Lower leg skin (tissue), 4 donors: ENCODE results near the gene AIM2. TPM values are rescaled to one million over a fixed set of nuclear protein-coding genes. Genes with fewer than 3 reads are reported as not detected.
"Not testable (repeated sequence)": the region's sequence is repeated elsewhere in the genome, so short reads cannot be mapped to it uniquely, and the experiment has no call there.

Experiments used
- DNase-seq, 2 donors: peaks; one replicate each; pipeline ENCODE4 v3.0.0-alpha.2; 2019; ENCODE audit warnings: low spot score in 2 of 2
- H3K4me3 ChIP-seq: fragments of 200-600 bp; sonication (generic); 2 replicates; pipeline ENCODE4 v1.5.1; 2017; ENCODE audit warnings: mild to moderate bottlenecking, low read depth; ENCODE audit not compliant: poor library complexity, severe bottlenecking
- POLR2A ChIP-seq, 2 donors: fragments of 450-650 bp; IDR thresholded peaks; one replicate each; pipeline ENCODE4 v1.6.1; 2016 to 2017; ENCODE audit warnings: antibody characterized with exemption in 2 of 2, mild to moderate bottlenecking in 1 of 2, moderate library complexity in 1 of 2
- WGBS, 2 donors: methylation state at CpG; one replicate each; pipeline ENCODE4 v1.1.5; 2018; 5-methylcytosine and 5-hydroxymethylcytosine counted together
- intact Hi-C: fragments of 100-400 bp; cut with DNase I; formaldehyde crosslinking; loops from one replicate; pipeline ENCODE4 v1.15.0; 2023; ENCODE audit warnings: low total_unique reads
- total RNA-seq, 4 donors: library from RNA; depleted of rRNA; stranded (reverse); fragments of >200 nt; gene quantifications; one replicate each; pipeline ENCODE4 v1.1.0, GENCODE V29; 2016
- TF ChIP-seq, protein P1 (sequence below), 3 donors: fragments of 450-650 bp; IDR thresholded peaks; one replicate each; pipeline ENCODE4 v1.5.1; 2016; ENCODE audit warnings: antibody characterized with exemption in 3 of 3, mild to moderate bottlenecking in 3 of 3, moderate library complexity in 2 of 3

Gene AIM2
- total RNA-seq, 4 donors from 2014 or later, result 0.16 to 3.5 TPM; not detected in 2

DNA sequence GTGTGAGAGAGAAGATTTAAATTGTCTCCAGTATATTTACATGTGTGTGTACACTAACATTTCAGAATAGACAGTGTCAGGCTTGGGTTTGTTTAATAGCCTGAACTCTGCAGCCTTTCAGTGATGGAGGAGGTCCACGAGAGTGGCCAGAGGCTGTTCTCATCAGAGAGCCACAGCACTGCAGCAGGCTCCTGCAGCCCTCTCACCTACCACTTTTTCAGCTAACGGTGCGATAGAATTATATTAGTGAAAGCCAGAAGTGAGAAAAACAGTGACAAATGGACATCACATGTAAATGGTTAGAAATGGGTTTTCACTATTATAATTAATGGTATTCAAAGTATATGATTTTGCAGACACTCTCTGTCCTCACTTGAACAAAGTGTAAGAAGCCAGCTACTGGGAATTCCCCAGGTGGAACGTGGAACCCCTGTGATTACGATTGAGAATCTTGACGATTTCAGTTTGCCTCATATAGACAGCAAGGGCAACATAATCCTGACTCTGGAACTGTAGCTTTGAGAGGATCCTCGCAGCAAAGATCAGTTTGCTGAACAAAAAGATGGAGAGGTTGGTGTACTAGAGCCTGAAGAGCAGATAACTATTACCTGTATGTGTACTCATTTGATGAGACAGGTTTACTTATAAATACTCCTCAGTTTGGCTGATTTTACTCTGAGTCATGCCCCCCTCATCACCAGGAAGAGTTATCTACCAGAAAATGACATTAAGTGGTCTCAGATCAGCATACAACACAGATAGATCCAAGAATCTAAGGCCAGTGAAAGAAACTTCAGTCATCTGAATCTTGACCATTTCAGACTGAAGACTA is 35.5 kb downstream of the AIM2 start:
- 90 to 92% methylated on average over 7 of the region's 7 CpGs for WGBS, 2 donors
- no peak overlapping the region for H3K4me3 ChIP-seq
- intact Hi-C loops, result no loop called here
- no peak for TF ChIP-seq POLR2A (IDR thresholded peaks at IDR 0.05)
- no peak for DNase-seq

DNA sequence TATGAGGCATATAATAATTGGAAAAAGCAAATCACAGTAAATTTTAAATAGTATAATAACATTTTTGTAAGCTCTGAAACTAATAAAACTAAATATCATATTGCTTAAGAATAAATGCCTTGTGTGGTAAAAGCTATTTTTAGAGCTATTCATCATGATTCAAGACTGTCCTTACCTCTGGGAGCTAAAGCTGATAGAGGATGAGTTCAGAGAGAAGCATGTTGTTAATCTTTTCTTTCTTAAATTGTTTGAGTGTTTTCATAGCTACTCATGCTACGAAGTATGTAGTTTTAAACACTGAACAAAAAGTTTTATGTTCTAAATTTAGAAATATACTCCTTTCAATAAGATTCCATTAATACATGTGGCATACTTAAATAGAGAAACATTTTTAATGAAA is 36.4 kb downstream of the AIM2 start:
- no peak for DNase-seq
- whole genome bisulfite sequencing, 2 donors, result 73 to 85% methylated on average over 1 of the region's 1 CpG

DNA sequence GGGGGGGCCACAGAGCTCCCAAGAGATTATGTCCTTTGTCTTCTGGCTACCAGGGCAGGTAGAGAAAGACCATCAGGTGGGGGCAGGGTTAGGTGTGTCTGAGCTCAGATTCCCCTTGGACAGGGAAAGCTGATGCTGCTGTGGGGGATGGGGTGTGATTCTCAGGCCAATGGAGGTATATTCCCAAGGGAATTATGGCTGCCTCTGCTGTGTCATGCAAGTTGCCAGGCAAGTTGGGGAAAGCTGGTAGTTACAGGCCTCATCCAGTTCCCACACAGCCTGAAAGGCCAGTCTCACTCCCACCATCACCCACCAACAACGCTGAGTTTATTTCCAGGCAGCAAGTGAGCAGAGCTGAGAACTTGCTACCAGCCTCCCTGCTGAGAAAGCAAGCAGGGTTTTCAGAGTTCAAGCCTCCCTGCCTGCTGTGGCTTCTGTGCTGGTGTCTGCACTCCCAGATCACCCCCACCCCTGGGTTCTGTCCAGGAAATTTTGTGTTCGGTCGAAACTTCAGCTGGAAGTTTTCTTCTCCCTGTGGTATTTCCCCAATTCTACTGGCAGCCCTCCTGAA is 45.6 kb downstream of the AIM2 start:
- WGBS, 2 donors, result 59 to 82% methylated on average over 3 of the region's 3 CpGs
- no peak for DNase-seq
- TF ChIP-seq POLR2A (IDR thresholded peaks at IDR 0.05), result no peak
- TF ChIP-seq, protein P1, sequence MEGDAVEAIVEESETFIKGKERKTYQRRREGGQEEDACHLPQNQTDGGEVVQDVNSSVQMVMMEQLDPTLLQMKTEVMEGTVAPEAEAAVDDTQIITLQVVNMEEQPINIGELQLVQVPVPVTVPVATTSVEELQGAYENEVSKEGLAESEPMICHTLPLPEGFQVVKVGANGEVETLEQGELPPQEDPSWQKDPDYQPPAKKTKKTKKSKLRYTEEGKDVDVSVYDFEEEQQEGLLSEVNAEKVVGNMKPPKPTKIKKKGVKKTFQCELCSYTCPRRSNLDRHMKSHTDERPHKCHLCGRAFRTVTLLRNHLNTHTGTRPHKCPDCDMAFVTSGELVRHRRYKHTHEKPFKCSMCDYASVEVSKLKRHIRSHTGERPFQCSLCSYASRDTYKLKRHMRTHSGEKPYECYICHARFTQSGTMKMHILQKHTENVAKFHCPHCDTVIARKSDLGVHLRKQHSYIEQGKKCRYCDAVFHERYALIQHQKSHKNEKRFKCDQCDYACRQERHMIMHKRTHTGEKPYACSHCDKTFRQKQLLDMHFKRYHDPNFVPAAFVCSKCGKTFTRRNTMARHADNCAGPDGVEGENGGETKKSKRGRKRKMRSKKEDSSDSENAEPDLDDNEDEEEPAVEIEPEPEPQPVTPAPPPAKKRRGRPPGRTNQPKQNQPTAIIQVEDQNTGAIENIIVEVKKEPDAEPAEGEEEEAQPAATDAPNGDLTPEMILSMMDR (IDR thresholded peaks at IDR 0.05), result no peak
- H3K4me3 ChIP-seq, result no peak overlapping the region
- intact Hi-C loops, result no loop called here

More for the DNA sequence above, 36.4 kb downstream of the AIM2 start:
- intact Hi-C loops, result no loop called here
- TF ChIP-seq, protein P1 (IDR thresholded peaks at IDR 0.05), result no peak
- no peak for TF ChIP-seq POLR2A (IDR thresholded peaks at IDR 0.05)
- H3K4me3 ChIP-seq, result no peak overlapping the region

DNA sequence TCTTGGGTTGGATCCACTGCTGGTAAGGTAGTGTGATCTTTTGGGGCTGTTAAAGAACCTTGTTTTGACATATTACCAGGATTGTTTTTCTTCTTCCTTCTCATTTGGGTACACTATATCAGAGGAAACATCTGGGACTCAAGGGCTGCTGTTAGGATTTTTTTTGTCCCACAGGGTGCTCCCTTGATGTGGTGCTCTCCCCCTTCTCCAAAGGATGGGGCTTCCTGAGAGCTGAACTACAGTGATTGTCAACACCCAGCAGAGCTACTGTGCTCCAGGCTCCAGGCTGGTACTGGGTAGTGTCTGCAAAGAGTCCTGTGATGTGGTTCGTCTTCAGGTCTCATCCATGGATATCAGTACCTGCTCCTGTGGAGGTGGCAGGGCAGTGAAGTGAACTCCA is 46.3 kb downstream of the AIM2 start:
- TF ChIP-seq, protein P1 (IDR thresholded peaks at IDR 0.05), result no peak
- no peak for TF ChIP-seq POLR2A (IDR thresholded peaks at IDR 0.05)
- intact Hi-C loops, result no loop called here
- WGBS, 2 donors, result 94 to 100% methylated on average over 1 of the region's 1 CpG
- no peak for DNase-seq
- no peak overlapping the region for H3K4me3 ChIP-seq

DNA sequence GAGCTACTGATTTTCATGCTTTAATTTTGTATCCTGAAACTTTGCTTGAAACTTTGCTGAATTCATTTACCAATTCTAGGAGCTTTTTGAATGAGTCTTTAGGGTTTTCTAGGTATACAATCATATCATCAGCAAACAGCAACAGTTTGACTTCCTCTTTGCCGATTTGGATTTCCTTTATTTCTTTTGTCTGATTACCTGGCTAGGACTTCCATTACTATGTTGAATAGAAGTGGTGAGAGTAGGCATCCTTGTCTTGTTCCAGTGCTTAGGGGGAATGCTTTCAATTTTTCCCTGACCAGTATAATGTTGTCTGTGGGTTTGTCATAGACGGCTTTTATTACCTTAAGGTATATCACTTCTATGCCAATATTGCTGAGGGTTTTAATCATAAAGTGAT is 49.7 kb downstream of the AIM2 start:
- DNase-seq, intact Hi-C loops, H3K4me3 ChIP-seq: not testable (repeated sequence)
- 64 to 76% methylated on average over 2 of the region's 2 CpGs for WGBS, 2 donors

DNA sequence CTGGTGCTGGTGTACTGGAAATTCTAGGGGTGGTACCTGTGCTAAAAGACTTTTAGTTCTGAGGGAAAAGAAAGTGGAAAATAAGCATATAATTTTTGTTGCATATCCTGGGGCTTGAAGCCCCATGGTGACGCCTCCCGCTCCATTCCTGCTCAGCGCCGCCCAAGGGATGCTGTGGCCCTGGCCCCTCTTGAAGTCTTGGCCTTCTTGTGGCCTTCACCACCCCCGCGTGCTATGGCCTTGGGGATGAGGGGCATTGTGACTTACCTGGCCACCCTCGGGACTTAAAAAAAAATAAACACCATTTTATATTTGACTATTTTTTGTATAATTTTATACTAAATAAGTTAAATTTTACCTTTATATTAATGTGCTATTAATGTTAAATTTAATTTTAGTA is 51.5 kb downstream of the AIM2 start:
- 97 to 98% methylated on average over 7 of the region's 7 CpGs for WGBS, 2 donors

More for the DNA sequence above, 51.5 kb downstream of the AIM2 start:
- H3K4me3 ChIP-seq, result no peak overlapping the region
- no peak for DNase-seq
- TF ChIP-seq POLR2A (IDR thresholded peaks at IDR 0.05), result no peak
- TF ChIP-seq, protein P1 (IDR thresholded peaks at IDR 0.05), result no peak
- intact Hi-C loops, result no loop called here
